K562 (cell line): ENCODE data around the gene SH2D7. TPM values are rescaled to one million over a fixed set of nuclear protein-coding genes. Genes with fewer than 3 reads are reported as not detected.
A peak's percentile ranks its signal among the peaks of the same experiment; 100 is the strongest.

Experiments
- AFF1 ChIP-seq, 2 experiments: fragments of 450-650 bp; IDR thresholded peaks; 2 replicates each; pipeline ENCODE4 v1.6.1; 2018; ENCODE audit warnings: mild to moderate bottlenecking in 2 of 2, low read depth in 1 of 2; ENCODE audit not compliant: partially characterized antibody in 2 of 2
- ATF6 ChIP-seq: sonication (generic); formaldehyde crosslinking; IDR thresholded peaks from 2 replicates; pipeline ENCODE4 v1.4.0; 2020; ENCODE audit warnings: mild to moderate bottlenecking, missing genetic modification reagents
- EGR1 ChIP-seq: fragments of 450-650 bp; conservative IDR thresholded peaks from 2 replicates; pipeline ENCODE4 v1.6.1; 2017; ENCODE audit warnings: mild to moderate bottlenecking
- ZNF407 ChIP-seq: fragments of 450-650 bp; IDR thresholded peaks from 2 replicates; pipeline ENCODE4 v1.6.1; 2016; ENCODE audit warnings: low read depth
- polyA plus RNA-seq, 8 experiments: library from polyadenylated mRNA; depleted of rRNA in 4 of 8; stranded (reverse) in 5 of 8; unstranded in 3 of 8; fragments of >200 nt; fragmentation: Nextera tagmentation in 2 of 8; fragmentation: Illumina TruSeq in 1 of 8; extraction: Ambion mirVana in 2 of 8; extraction: Trizol in 1 of 8; gene quantifications; 2 replicates each; pipeline versions ENCODE4 v1.2.1 to v1.2.3, GENCODE V29; 2011 to 2014; ENCODE audit warnings: inconsistent platforms in 1 of 8, missing spikeins in 1 of 8
- total RNA-seq, 7 experiments: library from RNA; depleted of rRNA in 6 of 7; stranded (reverse); fragments of >200 nt in 6 of 7; fragmentation: Illumina TruSeq in 2 of 7; extraction: Trizol in 2 of 7; gene quantifications; 2 replicates each; pipeline versions ENCODE4 v1.2.1 to v1.2.3, GENCODE V29; 2011 to 2021; ENCODE audit warnings: low replicate concordance in 1 of 7

SH2D7 gene
- total and polyA plus RNA-seq, 9 of the 15 experiments (the other 6 are each of a cell fraction or from before 2014, with no cell fraction given) = not detected

GRCh38 chr15:78077871-78078210, 14.5 kb upstream of the SH2D7 start (continued):
- TF ChIP-seq ATF6 (CRISPR knock-in tag) (no peak), EGR1 (peak; percentile 25; the same call in 1 of the 2 replicates), ZNF407 (no peak), AFF1 (IDR thresholded peaks at IDR 0.05; ENCODE audit: low read depth in 1 of 2, partially characterized antibody in 2 of 2) (no peak)
